Pancreas (tissue), 10 donors: ENCODE data around the gene FUT6. TPM values are rescaled to one million over a fixed set of nuclear protein-coding genes. Genes with fewer than 3 reads are reported as not detected.

ENCODE experiments used
- ATAC-seq, 4 donors: fragments of 200-7000 bp; cut with Tn5 transposase; one replicate each; pipeline versions ENCODE4 v1.8.0 to v1.9.1; 2020; ENCODE audit warnings: mild to moderate bottlenecking in 4 of 4, moderate library complexity in 4 of 4
- DNase-seq, 6 donors: peaks; one replicate each; pipeline ENCODE4 v3.0.0-alpha.2; 2020
- FAIRE-seq: peaks from 2 replicates; lab custom pipeline; 2012; peaks lifted over from hg19 to GRCh38; lab: Jason Lieb, UNC
- H3K27ac ChIP-seq, 4 donors: fragments of 200-600 bp; sonication (generic); 1 replicate in 3 of 4; 2 replicates in 1 of 4; pipeline versions ENCODE4 v1.5.0 to v1.8.0; 2020
- H3K27me3 ChIP-seq, 4 donors: fragments of 200-600 bp; one replicate each; pipeline ENCODE4 v1.8.0; 2021
- H3K36me3 ChIP-seq, 3 donors: fragments of 200-600 bp; sonication (generic) in 1 of 3; one replicate each; pipeline versions ENCODE4 v1.5.0 to v1.8.0; 2020 to 2021
- H3K4me1 ChIP-seq, 3 donors: fragments of 200-600 bp; one replicate each; pipeline ENCODE4 v1.8.0; 2021
- H3K4me3 ChIP-seq, 4 donors: fragments of 200-600 bp; sonication (generic) in 2 of 4; one replicate each; pipeline versions ENCODE4 v1.5.0 to v1.8.0; 2020 to 2021
- H3K9me3 ChIP-seq, 4 donors: fragments of 200-600 bp; one replicate each; pipeline ENCODE4 v1.8.0; 2021
- CTCF ChIP-seq, 4 donors: fragments of 200-600 bp; sonication (generic) in 3 of 4; IDR thresholded peaks; one replicate each; pipeline versions ENCODE4 v1.5.0 to v1.8.0; 2021; ENCODE audit warnings: antibody characterized with exemption in 4 of 4
- WGBS, 2 donors: extraction: QIAGEN DNeasy Blood & Tissue Kit; methylation state at CpG; one replicate each; pipeline ENCODE4 v1.1.7; 2013; 5-methylcytosine and 5-hydroxymethylcytosine counted together
- intact Hi-C, 3 donors: fragments of 100-400 bp; cut with DNase I; formaldehyde crosslinking; loops; one replicate each; pipeline versions ENCODE4 v1.11.1 to v1.14.2; 2022
- polyA plus RNA-seq, 2 donors: library from polyadenylated mRNA; stranded (reverse); fragments of 200-250 nt; gene quantifications; one replicate each; pipeline ENCODE4 v1.2.3, GENCODE V29; 2013
- total RNA-seq, 6 donors: library from RNA; stranded (reverse); fragmentation: NEBNext Ultra II Directional in 4 of 6; extraction: Animal tissue kit (Norgen Biotek cat#: 25700) in 4 of 6; gene quantifications; one replicate each; pipeline versions ENCODE4 v1.2.1 to v1.2.4, GENCODE V29; 2021 to 2023
- donor health status: healthy with polysubstance abuse.
- donor health status: DM: no; HTN: no; CAD: no; lungs with moderate emphysema.
- donor health status: DM: no; HTN: no; CAD: no.
- donor health status: control.
- donor health status: control.
- donor health status: Bipolar disorder and iron deficiency.
- donor health status: DM: yes; HTN: yes; CAD: no.
- donor health status: DM: no; HTN: no; CAD: no.
- donor health status: DM: no; HTN: no; CAD: no.
- donor health status: DM: yes; HTN: yes; CAD: no.

FUT6 gene
- total and polyA plus RNA-seq, 8 donors, result 1.9 to 8.7 (median 3.0) TPM

GRCh38 chr19:5814852-5815246 lies 24.7 kb downstream of the FUT6 start:
- ATAC-seq (no peak), DNase-seq (no peak), FAIRE-seq (no peak)
- H3K27ac ChIP-seq, result no peak overlapping the region
- H3K4me1 ChIP-seq, result no peaks in the 10 kb centered on the region
- no peaks in the 10 kb centered on the region for H3K27me3 ChIP-seq
- TF ChIP-seq CTCF (IDR thresholded peaks at IDR 0.05), result no peak
- WGBS, 2 donors, result 74% methylated on average over 11 of the region's 11 CpGs
- no peak overlapping the region for H3K4me3 ChIP-seq
- no peaks in the 10 kb centered on the region for H3K36me3 ChIP-seq
- intact Hi-C loops, result loop anchor here in 1 of 3 donors (5.0 kb wide), 1 partner anchor 82 kb away; no protein-coding TSS in a partner anchor
- H3K9me3 ChIP-seq, result no peaks in the 10 kb centered on the region

- no peak for FAIRE-seq
- intact Hi-C loops, result loop anchor here in 1 of 3 donors (5.0 kb wide), 1 partner anchor 83 kb away; no protein-coding TSS in a partner anchor
These were observed 25.2 kb downstream of the FUT6 start for GRCh38 chr19:5814123-5814851.

GRCh38 chr19:5811117-5811516 lies 28.4 kb downstream of the FUT6 start:
- H3K9me3 ChIP-seq, result no peaks in the 10 kb centered on the region
- intact Hi-C loops, result loop anchor here in 1 of 3 donors (5.0 kb wide), 1 partner anchor 86 kb away; no protein-coding TSS in a partner anchor
- no peaks in the 10 kb centered on the region for H3K27me3 ChIP-seq
- no peak for TF ChIP-seq CTCF (IDR thresholded peaks at IDR 0.05)
- DNase-seq (no peak), ATAC-seq (no peak), FAIRE-seq (no peak)
- no peaks in the 10 kb centered on the region for H3K36me3 ChIP-seq
- WGBS, 2 donors, result 96 to 98% methylated on average over 4 of the region's 4 CpGs
- H3K27ac ChIP-seq, result no peak overlapping the region
- H3K4me1 ChIP-seq, result no peaks in the 10 kb centered on the region
- H3K4me3 ChIP-seq, result no peak overlapping the region

More at GRCh38 chr19:5814123-5814851, 25.2 kb downstream of the FUT6 start:
- H3K36me3 ChIP-seq, result no peaks in the 10 kb centered on the region
- H3K27me3 ChIP-seq, result no peaks in the 10 kb centered on the region
- ATAC-seq, result no peak
- 81 to 84% methylated on average over 9 of the region's 9 CpGs for WGBS, 2 donors
- DNase-seq, result no peak
- no peaks in the 10 kb centered on the region for H3K4me1 ChIP-seq
- TF ChIP-seq CTCF (IDR thresholded peaks at IDR 0.05), result no peak
- H3K27ac ChIP-seq, result no peak overlapping the region
- no peaks in the 10 kb centered on the region for H3K9me3 ChIP-seq
- H3K4me3 ChIP-seq, result no peak overlapping the region

GRCh38 chr19:5809469-5809868 lies 30.0 kb downstream of the FUT6 start:
- DNase-seq (no peak), FAIRE-seq (no peak), ATAC-seq (no peak)
- Histone ChIP-seq H3K4me1 (no peaks in the 10 kb centered on the region), H3K36me3 (no peaks in the 10 kb centered on the region), H3K27ac (no peak overlapping the region), H3K9me3 (no peaks in the 10 kb centered on the region), H3K27me3 (no peaks in the 10 kb centered on the region), H3K4me3 (no peak overlapping the region)
- 65 to 67% methylated on average over 10 of the region's 10 CpGs for WGBS, 2 donors
- intact Hi-C loops, result loop anchor here in 1 of 3 donors (5.0 kb wide), 1 partner anchor 83 kb away; no protein-coding TSS in a partner anchor
- TF ChIP-seq CTCF (IDR thresholded peaks at IDR 0.05), result no peak

- TF ChIP-seq CTCF (IDR thresholded peaks at IDR 0.05), result no peak
- Histone ChIP-seq H3K4me3 (no peak overlapping the region), H3K9me3 (no peaks in the 10 kb centered on the region), H3K4me1 (no peaks in the 10 kb centered on the region), H3K27me3 (no peaks in the 10 kb centered on the region), H3K36me3 (no peaks in the 10 kb centered on the region), H3K27ac (no peak overlapping the region)
- ATAC-seq (no peak), FAIRE-seq (no peak), DNase-seq (no peak)
- 89 to 97% methylated on average over 9 of the region's 9 CpGs for WGBS, 2 donors
- intact Hi-C loops, result loop anchor here in 1 of 3 donors (5.0 kb wide), 1 partner anchor 83 kb away; no protein-coding TSS in a partner anchor
These were observed 30.4 kb downstream of the FUT6 start for GRCh38 chr19:5809053-5809452.
